SK-N-SH (cell line): ENCODE results near the gene OSGIN1. TPM values are rescaled to one million over a fixed set of nuclear protein-coding genes. Genes with fewer than 3 reads are reported as not detected.

ENCODE experiments used
- CTCF ChIA-PET: fragments of 300-600, 350-600 bp; formaldehyde crosslinking; extraction: SDS; loops from one replicate; lab custom pipeline; 2021; lab: Yijun Ruan, JAX
- POLR2A ChIA-PET: fragments of 350-600 bp; sonication (Branson Sonifier 250); formaldehyde crosslinking; extraction: SDS; loops from one replicate; lab custom pipeline; 2020; ENCODE audit warnings: antibody characterized with exemption, inconsistent platforms; lab: Yijun Ruan, JAX
- DNase-seq: peaks from one replicate; pipeline ENCODE4 v3.0.0; 2012
- H2AFZ ChIP-seq: fragments of 200-600 bp; sonication (generic); 2 replicates; pipeline ENCODE4 v1.8.1; 2016; ENCODE audit warnings: antibody characterized with exemption, mild to moderate bottlenecking, low read depth
- H3F3A ChIP-seq: fragments of 200-600 bp; sonication (generic); replicated peaks from 2 replicates; pipeline ENCODE3; 2016; ENCODE audit warnings: antibody characterized with exemption, mild to moderate bottlenecking; ENCODE audit not compliant: insufficient read depth
- H3K27ac ChIP-seq, 2 experiments: fragments of 200-500 bp in 1 of 2; fragments of 200-600 bp in 1 of 2; sonication (Bioruptor generic) in 1 of 2; sonication (generic), shearing (Covaris generic) in 1 of 2; 2 replicates each; pipeline versions ENCODE4 v1.5.1 to v1.6.1; 2014 to 2016; ENCODE audit warnings: low read depth in 2 of 2, inconsistent platforms in 1 of 2, low read length in 1 of 2, mild to moderate bottlenecking in 1 of 2, mixed read lengths in 1 of 2
- H3K27me3 ChIP-seq: fragments of 200-600 bp; sonication (generic), shearing (Covaris generic); 2 replicates; pipeline ENCODE4 v1.6.1; 2016; ENCODE audit warnings: mixed run types; ENCODE audit not compliant: insufficient read depth
- H3K36me3 ChIP-seq, 2 experiments: fragments of 200-500 bp in 1 of 2; fragments of 200-600 bp in 1 of 2; sonication (Bioruptor generic) in 1 of 2; sonication (generic) in 1 of 2; replicated peaks in 1 of 2; 2 replicates each; pipeline versions ENCODE3 to v1.5.1; 2014 to 2016; ENCODE audit warnings: low read length in 1 of 2, mild to moderate bottlenecking in 1 of 2; ENCODE audit not compliant: insufficient read depth in 2 of 2, control insufficient read depth in 1 of 2
- H3K4me1 ChIP-seq, 2 experiments: fragments of 200-500 bp in 1 of 2; fragments of 200-600 bp in 1 of 2; sonication (Bioruptor generic) in 1 of 2; sonication (generic), shearing (Covaris generic) in 1 of 2; 2 replicates each; pipeline versions ENCODE4 v1.5.1 to v1.6.1; 2014 to 2016; ENCODE audit warnings: low read depth in 1 of 2, low read length in 1 of 2, mixed run types in 1 of 2; ENCODE audit not compliant: insufficient read depth in 2 of 2, control insufficient read depth in 1 of 2
- H3K4me2 ChIP-seq: fragments of 200-600 bp; sonication (generic), shearing (Covaris generic); 2 replicates; pipeline ENCODE4 v1.6.1; 2017; ENCODE audit warnings: mixed run types
- H3K4me3 ChIP-seq, 2 experiments: fragments of 200-500 bp in 1 of 2; fragments of 200-600 bp in 1 of 2; sonication (Bioruptor generic) in 1 of 2; sonication (generic), shearing (Covaris generic) in 1 of 2; 2 replicates each; pipeline versions ENCODE4 v1.5.1 to v1.8.1; 2014 to 2016; ENCODE audit warnings: low read depth in 2 of 2, inconsistent platforms in 1 of 2, low read length in 1 of 2, mild to moderate bottlenecking in 1 of 2, mixed read lengths in 1 of 2, moderate library complexity in 1 of 2
- H3K79me2 ChIP-seq: fragments of 200-600 bp; sonication (generic); 2 replicates; pipeline ENCODE4 v1.8.1; 2017; ENCODE audit warnings: mild to moderate bottlenecking; ENCODE audit not compliant: insufficient read depth
- H3K9ac ChIP-seq: fragments of 200-600 bp; sonication (generic); 2 replicates; pipeline ENCODE4 v1.6.1; 2017; ENCODE audit warnings: mixed run types
- H3K9me2 ChIP-seq: fragments of 200-600 bp; sonication (generic); 2 replicates; pipeline ENCODE4 v1.6.1; 2017; ENCODE audit warnings: mixed run types
- H3K9me3 ChIP-seq: fragments of 200-600 bp; sonication (generic); 2 replicates; pipeline ENCODE4 v1.6.1; 2017; ENCODE audit warnings: mixed run types, mild to moderate bottlenecking, moderate library complexity
- H4K20me1 ChIP-seq: fragments of 200-600 bp; sonication (generic); 2 replicates; pipeline ENCODE4 v1.6.1; 2017; ENCODE audit warnings: mild to moderate bottlenecking, mixed run types; ENCODE audit not compliant: insufficient read depth
- EP300 ChIP-seq, 2 experiments: IDR thresholded peaks; 2 replicates each; pipeline versions ENCODE4 v1.4.0 to v1.6.1; 2012; ENCODE audit warnings: borderline replicate concordance in 1 of 2, low read depth in 1 of 2, low read length in 1 of 2
- EZH2phosphoT487 ChIP-seq: fragments of 200-600 bp; sonication (generic); IDR thresholded peaks from 2 replicates; pipeline ENCODE4 v1.6.1; 2017; ENCODE audit warnings: low read depth, mixed run types, mild to moderate bottlenecking, antibody characterized with exemption, moderate library complexity, borderline replicate concordance
- FOSL2 ChIP-seq: IDR thresholded peaks from 2 replicates; pipeline ENCODE4 v1.4.0; 2012; ENCODE audit warnings: low read depth, mild to moderate bottlenecking, moderate library complexity, borderline replicate concordance
- FOXM1 ChIP-seq: IDR thresholded peaks from 2 replicates; pipeline ENCODE4 v1.4.0; 2012; ENCODE audit warnings: low read depth, mild to moderate bottlenecking
- GATA2 ChIP-seq: sonication (generic); formaldehyde crosslinking; IDR thresholded peaks from 2 replicates; pipeline ENCODE4 v1.5.0; 2020; ENCODE audit warnings: mild to moderate bottlenecking, missing genetic modification reagents
- JUND ChIP-seq: IDR thresholded peaks from 2 replicates; pipeline ENCODE4 v1.4.0; 2012
- MEF2A ChIP-seq: IDR thresholded peaks from 2 replicates; pipeline ENCODE4 v1.4.0; 2012; ENCODE audit warnings: low read depth, borderline replicate concordance
- NFIC ChIP-seq: IDR thresholded peaks from 2 replicates; pipeline ENCODE4 v1.4.0; 2012; ENCODE audit warnings: borderline replicate concordance
- POLR2AphosphoS5 ChIP-seq: IDR thresholded peaks from 2 replicates; pipeline ENCODE4 v1.6.1; 2012; ENCODE audit warnings: low read depth, low read length
- RAD21 ChIP-seq: IDR thresholded peaks from 2 replicates; pipeline ENCODE4 v1.6.1; 2012; ENCODE audit warnings: mild to moderate bottlenecking, low read length
- RFX5 ChIP-seq: IDR thresholded peaks from 2 replicates; pipeline ENCODE4 v1.6.1; 2012; ENCODE audit warnings: mild to moderate bottlenecking, improper control_type of control experiment, low read length
- SMC3 ChIP-seq: IDR thresholded peaks from 2 replicates; pipeline ENCODE4 v1.6.1; 2012; ENCODE audit warnings: low read depth, low read length, improper control_type of control experiment
- TAF1 ChIP-seq: IDR thresholded peaks from 2 replicates; pipeline ENCODE4 v1.6.1; 2012; ENCODE audit warnings: low read depth, mild to moderate bottlenecking, low read length, moderate library complexity, borderline replicate concordance
- USF2 ChIP-seq: fragments of 150-350 bp; IDR thresholded peaks from 2 replicates; pipeline ENCODE4 v1.6.1; 2017; ENCODE audit warnings: antibody characterized with exemption, low read length, low read depth, borderline replicate concordance
- YY1 ChIP-seq: IDR thresholded peaks from 2 replicates; pipeline ENCODE4 v1.4.0; 2012; ENCODE audit warnings: low read depth, mild to moderate bottlenecking
- WGBS: methylation state at CpG from one replicate; pipeline ENCODE4 v1.1.6; 2017; ENCODE audit warnings: low lambda C conversion rate; 5-methylcytosine and 5-hydroxymethylcytosine counted together
- polyA plus RNA-seq, 3 experiments: library from polyadenylated mRNA; depleted of rRNA; stranded (reverse); fragments of >200 nt; gene quantifications; 2 replicates each; pipeline ENCODE4 v1.2.3, GENCODE V29; 2012
- TF ChIP-seq, protein P1 (sequence below): IDR thresholded peaks from 2 replicates; pipeline ENCODE4 v1.4.0; 2012; ENCODE audit warnings: low read depth, borderline replicate concordance
- TF ChIP-seq, protein P2 (sequence below): fragments of 200-600 bp; sonication (generic); IDR thresholded peaks from 2 replicates; pipeline ENCODE4 v1.6.1; 2017; ENCODE audit warnings: antibody characterized with exemption, mild to moderate bottlenecking, moderate library complexity
- TF ChIP-seq, protein P3 (sequence below): fragments of 150-350 bp; IDR thresholded peaks from 2 replicates; pipeline ENCODE4 v1.6.1; 2016; ENCODE audit warnings: mild to moderate bottlenecking, low read depth, low read length

OSGIN1 gene
- polyA plus RNA-seq, 1 of the 3 experiments (the other 2 are of a cell fraction): 4.8 TPM

DNA sequence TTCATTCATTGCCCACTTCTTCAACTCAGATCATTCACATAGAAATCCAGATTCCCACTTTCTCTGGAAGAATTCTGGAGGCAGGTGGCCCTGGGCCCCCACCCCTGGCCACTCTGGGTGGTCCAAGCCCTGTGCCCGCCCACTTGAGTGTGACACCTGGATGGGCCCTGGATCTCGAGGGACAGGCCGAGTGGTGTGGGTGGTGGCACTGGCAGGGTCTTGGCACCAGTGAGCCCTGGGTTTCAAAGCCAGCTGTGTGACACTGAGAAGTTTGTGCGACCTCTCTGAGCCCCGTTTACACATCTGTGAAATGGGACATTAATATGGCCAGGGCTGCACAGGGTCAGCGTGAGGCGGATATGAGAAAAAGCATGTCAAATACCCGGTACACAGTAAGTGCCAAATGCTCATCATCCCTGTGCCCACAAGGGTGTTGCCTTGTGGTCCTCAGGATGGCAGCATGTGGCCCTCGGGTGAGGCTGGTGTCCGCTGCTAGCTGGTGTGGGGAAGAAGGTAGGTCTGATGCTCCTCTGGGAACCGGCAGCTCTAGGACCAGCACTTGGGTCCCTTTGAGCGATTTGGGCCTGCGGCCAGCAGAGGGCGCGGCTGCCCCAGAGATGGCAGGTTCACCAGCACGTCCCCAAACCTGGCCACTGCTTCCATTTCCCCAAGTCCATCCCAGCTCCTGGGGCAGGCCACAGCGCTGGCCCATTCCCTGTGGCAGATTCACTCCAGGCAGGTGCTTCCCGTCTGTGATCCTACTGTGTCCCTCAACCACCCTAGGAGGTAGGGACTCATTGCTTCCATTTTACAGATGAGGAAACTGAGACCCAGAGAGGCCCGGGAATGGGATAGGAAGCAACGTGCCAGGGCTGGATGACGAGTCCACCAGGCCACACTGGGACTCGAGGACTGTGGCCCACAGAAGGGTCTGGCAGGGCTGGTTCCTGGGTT lies 3.6 kb downstream of the OSGIN1 start:
- Histone ChIP-seq H3K4me2 (no peak overlapping the region), H3K36me3 (peaks cover 4 to 9% of the 10 kb centered on the region in 2 experiments), H3K27me3 (no peaks in the 10 kb centered on the region), H3K79me2 (no peaks in the 10 kb centered on the region), H3K4me3 (peak overlapping the region in 1 of 2 experiments; percentile 47; a peak in 1 of 4 replicates), H3K9ac (no peak overlapping the region), H3K9me3 (no peaks in the 10 kb centered on the region), H2AFZ (no peak overlapping the region), H3K27ac (no peak overlapping the region), H3F3A (peaks cover 3% of the 10 kb centered on the region), H3K4me1 (peaks cover 9 to 31% of the 10 kb centered on the region in 2 experiments; a peak in 2 of 4 replicates), H3K9me2 (no peaks in the 10 kb centered on the region), H4K20me1 (peaks cover 11% of the 10 kb centered on the region; the same call in 1 of the 2 replicates)
- 47% methylated on average over 20 of the region's 22 CpGs for WGBS
- ChIA-PET CTCF (interaction anchor here (0.6 to 14.6 kb wide), 68 partner anchors 9 to 1014 kb away, joined by 3 to 470 read pairs (median 5); partner anchors contain the start of genes DNAAF1, HSDL1, NECAB2 and SLC38A8), POLR2A (interaction anchor here (1.1 kb wide), 1 partner anchor 160 kb away, joined by 3 read pairs; the partner anchor contains the start of gene MBTPS1)
- TF ChIP-seq, protein P1, sequence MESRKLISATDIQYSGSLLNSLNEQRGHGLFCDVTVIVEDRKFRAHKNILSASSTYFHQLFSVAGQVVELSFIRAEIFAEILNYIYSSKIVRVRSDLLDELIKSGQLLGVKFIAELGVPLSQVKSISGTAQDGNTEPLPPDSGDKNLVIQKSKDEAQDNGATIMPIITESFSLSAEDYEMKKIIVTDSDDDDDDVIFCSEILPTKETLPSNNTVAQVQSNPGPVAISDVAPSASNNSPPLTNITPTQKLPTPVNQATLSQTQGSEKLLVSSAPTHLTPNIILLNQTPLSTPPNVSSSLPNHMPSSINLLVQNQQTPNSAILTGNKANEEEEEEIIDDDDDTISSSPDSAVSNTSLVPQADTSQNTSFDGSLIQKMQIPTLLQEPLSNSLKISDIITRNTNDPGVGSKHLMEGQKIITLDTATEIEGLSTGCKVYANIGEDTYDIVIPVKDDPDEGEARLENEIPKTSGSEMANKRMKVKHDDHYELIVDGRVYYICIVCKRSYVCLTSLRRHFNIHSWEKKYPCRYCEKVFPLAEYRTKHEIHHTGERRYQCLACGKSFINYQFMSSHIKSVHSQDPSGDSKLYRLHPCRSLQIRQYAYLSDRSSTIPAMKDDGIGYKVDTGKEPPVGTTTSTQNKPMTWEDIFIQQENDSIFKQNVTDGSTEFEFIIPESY: no peak
- TF ChIP-seq, protein P2, sequence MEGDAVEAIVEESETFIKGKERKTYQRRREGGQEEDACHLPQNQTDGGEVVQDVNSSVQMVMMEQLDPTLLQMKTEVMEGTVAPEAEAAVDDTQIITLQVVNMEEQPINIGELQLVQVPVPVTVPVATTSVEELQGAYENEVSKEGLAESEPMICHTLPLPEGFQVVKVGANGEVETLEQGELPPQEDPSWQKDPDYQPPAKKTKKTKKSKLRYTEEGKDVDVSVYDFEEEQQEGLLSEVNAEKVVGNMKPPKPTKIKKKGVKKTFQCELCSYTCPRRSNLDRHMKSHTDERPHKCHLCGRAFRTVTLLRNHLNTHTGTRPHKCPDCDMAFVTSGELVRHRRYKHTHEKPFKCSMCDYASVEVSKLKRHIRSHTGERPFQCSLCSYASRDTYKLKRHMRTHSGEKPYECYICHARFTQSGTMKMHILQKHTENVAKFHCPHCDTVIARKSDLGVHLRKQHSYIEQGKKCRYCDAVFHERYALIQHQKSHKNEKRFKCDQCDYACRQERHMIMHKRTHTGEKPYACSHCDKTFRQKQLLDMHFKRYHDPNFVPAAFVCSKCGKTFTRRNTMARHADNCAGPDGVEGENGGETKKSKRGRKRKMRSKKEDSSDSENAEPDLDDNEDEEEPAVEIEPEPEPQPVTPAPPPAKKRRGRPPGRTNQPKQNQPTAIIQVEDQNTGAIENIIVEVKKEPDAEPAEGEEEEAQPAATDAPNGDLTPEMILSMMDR: peak; percentile 91
- TF ChIP-seq FOXM1: no peak
- TF ChIP-seq FOSL2: no peak
- TF ChIP-seq, protein P3, sequence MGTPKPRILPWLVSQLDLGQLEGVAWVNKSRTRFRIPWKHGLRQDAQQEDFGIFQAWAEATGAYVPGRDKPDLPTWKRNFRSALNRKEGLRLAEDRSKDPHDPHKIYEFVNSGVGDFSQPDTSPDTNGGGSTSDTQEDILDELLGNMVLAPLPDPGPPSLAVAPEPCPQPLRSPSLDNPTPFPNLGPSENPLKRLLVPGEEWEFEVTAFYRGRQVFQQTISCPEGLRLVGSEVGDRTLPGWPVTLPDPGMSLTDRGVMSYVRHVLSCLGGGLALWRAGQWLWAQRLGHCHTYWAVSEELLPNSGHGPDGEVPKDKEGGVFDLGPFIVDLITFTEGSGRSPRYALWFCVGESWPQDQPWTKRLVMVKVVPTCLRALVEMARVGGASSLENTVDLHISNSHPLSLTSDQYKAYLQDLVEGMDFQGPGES: no peak
- no peak for TF ChIP-seq EZH2phosphoT487
- no peak for TF ChIP-seq MEF2A
- TF ChIP-seq TAF1: no peak
- TF ChIP-seq NFIC: no peak
- no peak for TF ChIP-seq GATA2
- TF ChIP-seq RAD21: peak; percentile 94
- no peak for TF ChIP-seq POLR2AphosphoS5
- no peak for TF ChIP-seq RFX5
- no peak for TF ChIP-seq EP300 (IDR thresholded peaks at IDR 0.05; ENCODE audit: borderline replicate concordance in 1 of 2, low read depth in 1 of 2, low read length in 1 of 2)
- no peak for TF ChIP-seq YY1
- TF ChIP-seq SMC3: peak; percentile 88
- TF ChIP-seq JUND: no peak
- no peak for TF ChIP-seq USF2
- DNase-seq: peak; percentile 88
